ENCODE results near the gene SRPK2. TPM values are rescaled to one million over a fixed set of nuclear protein-coding genes. Genes with fewer than 3 reads are reported as not detected.

Gene SRPK2
- total and polyA plus RNA-seq, 2 of the 8 experiments (the other 6 are each of a cell fraction or from before 2014, with no cell fraction given): 10.0 to 47.1 TPM

- TF ChIP-seq SRF (IDR thresholded peaks at IDR 0.05; ENCODE audit: low read depth, low read length) (no peak), MAX (IDR thresholded peaks at IDR 0.05) (no peak), CHD1 (IDR thresholded peaks at IDR 0.05; ENCODE audit: low read depth, low read length) (no peak), HDAC6 (IDR thresholded peaks at IDR 0.05; ENCODE audit: low read depth, low read length) (no peak), BCL11A (IDR thresholded peaks at IDR 0.05; ENCODE audit: low read depth in 2 of 2, low read length in 2 of 2) (no peak)
- TF ChIP-seq, protein P1, sequence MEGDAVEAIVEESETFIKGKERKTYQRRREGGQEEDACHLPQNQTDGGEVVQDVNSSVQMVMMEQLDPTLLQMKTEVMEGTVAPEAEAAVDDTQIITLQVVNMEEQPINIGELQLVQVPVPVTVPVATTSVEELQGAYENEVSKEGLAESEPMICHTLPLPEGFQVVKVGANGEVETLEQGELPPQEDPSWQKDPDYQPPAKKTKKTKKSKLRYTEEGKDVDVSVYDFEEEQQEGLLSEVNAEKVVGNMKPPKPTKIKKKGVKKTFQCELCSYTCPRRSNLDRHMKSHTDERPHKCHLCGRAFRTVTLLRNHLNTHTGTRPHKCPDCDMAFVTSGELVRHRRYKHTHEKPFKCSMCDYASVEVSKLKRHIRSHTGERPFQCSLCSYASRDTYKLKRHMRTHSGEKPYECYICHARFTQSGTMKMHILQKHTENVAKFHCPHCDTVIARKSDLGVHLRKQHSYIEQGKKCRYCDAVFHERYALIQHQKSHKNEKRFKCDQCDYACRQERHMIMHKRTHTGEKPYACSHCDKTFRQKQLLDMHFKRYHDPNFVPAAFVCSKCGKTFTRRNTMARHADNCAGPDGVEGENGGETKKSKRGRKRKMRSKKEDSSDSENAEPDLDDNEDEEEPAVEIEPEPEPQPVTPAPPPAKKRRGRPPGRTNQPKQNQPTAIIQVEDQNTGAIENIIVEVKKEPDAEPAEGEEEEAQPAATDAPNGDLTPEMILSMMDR (IDR thresholded peaks at IDR 0.05; ENCODE audit: control extremely low read depth in 1 of 3, insufficient read depth in 1 of 3, low read depth in 1 of 3, low read length in 3 of 3): no peak
Observed at GRCh38 chr7:105423987-105424386, 35.3 kb upstream of the SRPK2 start (continued).
